CD4-positive, alpha-beta T cell treated with Interleukin-4 for 4 hours (primary cell): ENCODE data around the gene IQCE.
"Not testable (repeated sequence)": the region's sequence is repeated elsewhere in the genome, so short reads cannot be mapped to it uniquely, and the experiment has no call there.

Source experiments
- DNase-seq: peaks from one replicate; pipeline ENCODE4 v3.0.0-alpha.2; 2020

Gene IQCE

DNA sequence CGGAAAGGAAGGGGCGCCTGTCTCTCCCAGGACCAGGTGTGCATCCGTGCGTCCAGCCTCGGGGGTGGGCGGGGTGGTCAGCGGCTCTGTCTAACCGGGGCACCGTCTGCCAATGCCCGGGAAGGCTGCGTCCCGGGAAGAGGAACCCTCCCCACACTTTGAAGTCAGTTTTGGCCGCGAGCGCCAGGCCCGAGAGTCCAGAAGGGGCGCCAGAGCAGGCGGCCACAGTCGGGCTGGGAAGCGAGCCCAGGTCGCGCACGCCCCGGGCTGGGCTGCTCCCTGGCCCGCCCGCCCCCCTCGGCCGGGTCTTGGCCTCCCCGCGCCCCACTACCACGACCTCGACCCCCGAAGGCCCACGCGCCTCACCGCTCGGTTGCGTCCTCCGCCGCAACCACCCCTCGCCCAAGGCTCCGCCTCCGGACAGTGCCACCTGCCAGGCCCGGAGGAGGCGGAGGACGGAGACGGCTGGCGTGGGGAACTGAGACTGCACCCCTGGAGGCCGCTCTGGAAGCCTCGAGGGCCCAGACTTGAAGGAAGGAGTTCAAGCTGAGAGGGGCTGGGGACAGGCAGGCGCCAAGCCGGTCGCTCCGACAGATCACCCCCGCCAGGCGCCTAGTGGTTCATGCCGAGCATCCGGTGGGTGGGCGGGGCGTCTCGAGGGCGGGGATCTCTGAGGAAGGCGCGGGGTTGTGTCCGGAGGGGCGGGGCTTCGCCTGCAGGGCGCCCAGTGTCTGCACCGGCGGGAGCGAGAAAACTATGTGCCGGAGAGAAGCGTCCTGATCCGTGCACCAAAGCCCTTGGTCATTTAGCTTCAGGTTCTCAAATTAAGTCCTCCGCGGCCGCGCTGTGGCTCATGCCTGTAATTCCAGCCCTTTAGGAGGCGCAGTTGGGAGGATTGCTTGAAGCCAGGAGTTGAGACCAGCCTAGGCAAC is 3.4 kb upstream of the IQCE start, which contains the start of gene BRAT1:
Gene BRAT1 (minus strand): TSS at position 404 of the 932 bp plus-strand sequence. CDS start 1,093 bp downstream, outside the sequence.
- peak; percentile 90 for DNase-seq

- DNase-seq = peak; percentile 4
Measured at GRCh38 chr7:2559283-2559950, 638 bp downstream of the IQCE start.

- DNase-seq = not testable (repeated sequence)
Measured at GRCh38 chr7:2563955-2564354, 5.2 kb downstream of the IQCE start.

GRCh38 chr7:2564970-2565540 is 6.3 kb downstream of the IQCE start:
- no peak for DNase-seq

DNA sequence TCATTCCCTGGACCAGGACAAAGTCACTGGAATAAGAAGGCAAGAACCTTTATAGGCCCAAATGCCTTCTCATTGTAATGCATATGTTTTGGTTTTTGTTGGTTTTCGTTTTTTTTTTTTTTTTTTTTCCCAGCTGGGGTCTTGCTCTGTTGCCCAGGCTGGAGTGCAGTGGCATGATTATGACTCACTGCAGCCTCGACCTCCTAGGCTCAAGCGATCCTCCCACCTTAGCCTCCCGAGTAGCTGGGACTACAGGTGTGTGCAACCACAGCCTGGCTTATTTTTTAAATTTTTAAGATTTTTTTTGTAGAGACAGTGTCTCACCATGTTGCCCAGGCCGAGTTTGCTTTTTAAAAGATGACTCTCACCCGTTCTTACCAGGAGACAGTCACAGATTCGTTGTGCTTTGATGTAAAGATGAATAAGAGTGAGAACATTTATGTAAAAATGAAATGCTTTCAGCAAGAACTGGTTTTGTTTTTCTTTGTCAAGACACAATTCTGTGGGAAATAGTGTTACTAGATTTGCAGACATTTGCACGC is 7.6 kb downstream of the IQCE start:
- DNase-seq = no peak

DNA sequence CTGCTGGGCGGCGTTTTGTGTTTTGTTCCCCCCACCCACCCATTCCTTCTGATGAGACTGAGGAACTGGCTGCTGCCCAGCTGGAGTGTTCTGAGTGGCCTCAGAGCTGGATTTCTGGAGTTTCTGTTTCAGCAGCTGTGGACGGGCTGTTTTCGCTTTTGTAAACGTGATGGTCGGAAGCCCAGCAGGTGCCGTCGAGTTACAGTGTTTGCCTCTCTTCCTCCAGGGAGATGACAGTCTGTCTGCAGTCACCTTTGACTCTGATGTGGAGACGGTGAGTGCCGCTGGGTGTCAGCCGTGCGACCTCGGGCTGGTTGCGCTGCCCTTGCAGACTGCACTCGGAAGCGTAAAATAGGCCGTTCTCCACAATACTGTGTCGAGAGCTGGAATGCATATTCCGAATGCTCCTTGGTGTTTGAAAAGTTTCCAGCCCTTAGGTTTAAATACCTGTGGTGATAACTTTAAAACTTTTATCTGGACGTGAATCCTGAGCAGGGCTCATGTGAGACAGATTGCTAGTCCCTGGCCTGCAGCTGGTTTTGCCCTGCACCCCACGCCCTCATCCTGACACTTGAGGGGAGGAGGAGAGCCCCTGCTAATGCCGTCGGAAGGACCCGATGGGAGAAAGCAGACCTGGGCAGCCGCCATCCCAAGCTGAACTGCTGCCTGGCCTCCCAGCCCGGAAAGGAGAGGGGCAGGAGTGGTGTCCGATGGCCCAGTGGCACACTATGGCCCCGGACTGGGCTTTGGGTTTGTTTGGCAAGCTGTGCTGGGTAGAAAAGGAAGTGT is 8.3 kb downstream of the IQCE start:
- peak; percentile 39 for DNase-seq

GRCh38 chr7:2567679-2568278 is 9.0 kb downstream of the IQCE start:
- DNase-seq = no peak

GRCh38 chr7:2568521-2569223 is 9.9 kb downstream of the IQCE start:
- DNase-seq = no peak

DNA sequence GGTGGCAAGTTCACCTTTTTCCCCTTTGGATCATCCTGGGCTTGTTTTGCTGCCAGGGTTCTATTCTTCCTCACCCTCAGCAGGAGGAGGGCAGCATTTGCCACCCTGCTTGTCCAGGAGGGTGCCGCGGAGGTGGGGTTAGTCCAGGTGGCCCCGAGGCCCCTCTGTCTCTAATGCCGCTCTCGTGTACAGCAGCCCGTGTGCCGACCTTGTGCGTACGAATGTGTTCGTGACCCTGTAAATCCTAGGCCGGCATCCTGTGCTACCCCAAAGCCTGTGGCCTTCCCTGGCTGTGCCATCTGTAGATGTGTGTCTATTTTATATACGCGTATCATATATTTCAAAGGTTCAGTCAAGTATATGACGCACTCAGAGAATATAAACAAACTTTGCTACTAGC is 10.6 kb downstream of the IQCE start:
- DNase-seq = no peak

- DNase-seq = no peak
Measured at GRCh38 chr7:2570021-2570420, 11.2 kb downstream of the IQCE start.

GRCh38 chr7:2571409-2571808 is 12.6 kb downstream of the IQCE start:
- no peak for DNase-seq

DNA sequence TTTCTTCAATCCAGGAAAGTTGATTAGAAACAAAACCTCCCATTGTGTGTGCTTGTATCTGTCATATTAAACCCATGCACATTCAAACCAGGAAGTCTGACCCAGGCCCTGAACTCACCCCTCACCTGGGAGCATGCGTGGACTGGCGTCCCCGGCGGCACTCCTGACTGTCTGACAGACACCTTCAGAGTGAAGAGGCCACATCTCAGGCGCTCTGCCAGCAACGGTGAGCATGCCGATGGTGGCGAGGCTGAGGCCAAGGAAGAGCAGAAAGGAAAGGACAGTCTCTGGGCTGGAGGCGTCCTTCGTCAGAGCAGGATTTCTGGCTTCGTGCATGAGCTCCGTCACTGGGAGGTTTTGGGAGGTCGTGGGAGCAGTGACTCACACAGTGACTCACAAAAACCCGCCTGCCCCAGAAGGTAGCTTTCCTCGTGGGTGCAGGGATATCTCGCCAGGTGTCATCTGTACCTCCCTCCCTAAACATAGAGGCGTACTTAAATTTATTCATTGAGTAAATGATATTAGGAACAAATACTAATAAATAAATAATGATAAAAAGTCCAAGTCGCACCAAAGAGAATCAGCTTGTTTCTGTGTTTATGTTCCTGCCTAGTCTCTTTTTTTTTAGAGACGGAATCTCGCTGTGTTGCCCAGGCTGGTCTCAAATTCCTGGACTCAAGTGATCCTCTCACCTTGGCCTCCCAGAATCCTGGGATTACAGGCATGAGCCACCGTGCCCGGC is 13.5 kb downstream of the IQCE start:
- no peak for DNase-seq

DNA sequence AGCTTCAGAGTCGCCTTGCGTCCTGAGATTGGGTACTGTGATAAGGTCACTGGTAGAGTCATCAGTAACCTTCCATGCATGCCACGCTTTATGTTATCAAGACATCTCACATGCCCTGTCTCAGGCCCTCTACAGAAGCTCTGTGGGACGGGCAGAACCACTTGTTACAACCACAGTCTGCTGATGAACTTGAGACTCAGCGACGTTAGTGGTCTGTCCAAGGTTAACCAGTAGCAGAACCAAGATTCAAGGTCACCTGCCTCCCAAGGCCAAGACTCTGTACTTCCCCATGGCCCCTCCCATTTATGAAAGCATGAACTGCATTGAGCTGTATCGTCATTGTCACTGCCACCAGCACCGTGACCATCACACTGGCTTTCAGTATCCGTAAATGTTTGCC is 15.0 kb downstream of the IQCE start:
- DNase-seq = no peak

DNA sequence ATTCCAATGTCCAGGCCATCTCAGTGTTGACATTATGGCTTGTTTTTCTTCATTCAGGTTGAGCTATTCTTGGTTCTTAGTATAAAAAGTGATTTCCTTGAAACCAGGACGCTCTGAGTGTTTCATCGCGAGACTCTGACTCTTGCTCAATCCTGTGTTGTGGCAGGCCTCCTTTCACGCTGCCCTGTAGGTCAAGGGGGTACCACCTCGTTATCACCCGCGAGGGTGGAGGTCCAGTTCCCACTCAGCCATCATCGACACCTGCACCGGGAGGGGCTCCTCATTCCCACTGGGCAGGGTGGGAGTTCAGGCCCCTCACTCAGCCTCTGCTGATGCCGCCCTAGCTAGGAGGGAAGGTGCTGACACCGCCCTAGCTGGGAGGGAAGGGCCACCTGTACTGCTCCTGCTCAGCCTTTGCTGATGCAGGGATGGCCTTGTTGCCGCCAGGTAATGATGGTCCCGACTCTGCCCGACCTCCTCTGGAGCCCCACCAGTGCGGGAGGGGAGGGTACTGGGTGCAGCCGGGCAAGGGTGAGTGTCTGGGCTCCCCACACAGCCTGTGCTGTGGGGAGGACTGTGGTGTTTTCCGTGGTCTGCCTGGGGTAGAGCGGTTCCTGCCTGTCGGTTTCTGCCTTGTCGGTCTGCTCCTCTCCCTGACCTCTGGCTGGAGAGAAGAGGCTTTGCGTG is 16.4 kb downstream of the IQCE start:
- DNase-seq = no peak

DNA sequence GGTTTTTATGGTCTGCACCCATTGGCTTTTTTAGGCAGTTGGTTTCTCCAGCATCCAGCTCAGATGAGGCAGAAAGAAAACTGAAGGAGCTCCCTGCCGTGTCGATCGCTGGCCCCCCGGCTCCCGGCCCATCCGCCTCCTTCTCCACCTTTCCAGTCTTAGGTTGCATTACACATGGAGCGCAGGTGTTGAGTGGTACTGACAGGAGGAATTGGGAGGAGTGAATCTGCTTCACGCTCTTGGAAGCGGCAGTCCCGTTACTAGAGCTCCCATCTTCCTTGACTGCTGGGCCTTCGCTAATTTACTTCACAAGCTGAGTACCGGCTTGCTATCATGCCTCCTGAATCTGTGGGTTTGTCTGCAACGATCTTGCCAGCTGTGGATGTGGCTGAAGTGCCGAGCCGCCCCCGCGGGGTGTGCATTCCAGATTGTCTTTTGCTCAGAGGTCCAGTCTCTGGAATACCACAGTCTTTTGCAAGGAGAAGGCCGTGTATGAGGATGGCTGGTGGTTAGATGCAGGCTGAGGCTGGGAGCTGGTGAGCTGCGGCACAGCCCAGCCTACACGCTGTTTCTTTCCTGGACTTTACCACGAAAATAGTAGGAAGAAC is 17.1 kb downstream of the IQCE start:
- DNase-seq = no peak

GRCh38 chr7:2576742-2577491 is 18.1 kb downstream of the IQCE start:
- DNase-seq = no peak

GRCh38 chr7:2577914-2578680 is 19.3 kb downstream of the IQCE start:
- DNase-seq = no peak

DNA sequence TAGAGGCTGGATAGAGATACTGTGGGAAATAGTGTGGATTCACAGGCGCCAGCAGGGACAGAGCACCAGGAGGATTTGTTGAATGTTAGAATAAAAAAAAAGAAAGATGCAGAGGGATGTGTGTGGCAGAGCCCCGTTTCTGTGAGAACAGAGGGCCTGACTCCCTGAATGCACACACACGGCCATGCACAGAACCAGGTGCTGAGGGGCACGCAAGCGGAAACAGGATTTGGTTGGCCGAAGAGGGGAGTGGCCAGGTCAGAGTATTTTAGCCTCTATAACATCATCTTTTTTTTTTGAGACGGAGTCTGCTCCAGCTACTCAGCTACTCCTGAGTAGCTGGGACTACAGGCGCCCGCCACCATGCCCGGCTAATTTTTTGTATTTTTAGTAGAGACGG is 21.9 kb downstream of the IQCE start:
- DNase-seq = no peak
